Mammary epithelial cell (primary cell): ENCODE results near the gene TNFAIP8.

Experiments used
- CTCF ChIP-seq, 2 donors: IDR thresholded peaks in 1 of 2; conservative IDR thresholded peaks in 1 of 2; 2 replicates each; pipeline ENCODE4 v1.5.1; 2011 to 2012; ENCODE audit warnings: inconsistent platforms in 2 of 2, low read length in 2 of 2, mild to moderate bottlenecking in 2 of 2, control low read depth in 1 of 2, low read depth in 1 of 2; ENCODE audit not compliant: insufficient read depth in 1 of 2; ENCODE audit errors: extremely low read depth in 1 of 2
- EZH2 ChIP-seq: IDR thresholded peaks from 2 replicates; pipeline ENCODE4 v1.6.1; 2012; ENCODE audit warnings: low read length, inconsistent platforms, borderline replicate concordance

- no peak for TF ChIP-seq EZH2
- TF ChIP-seq CTCF (conservative IDR thresholded peaks at IDR 0.05 in 1 of 2, IDR thresholded peaks at IDR 0.05 in 1 of 2; ENCODE audit: extremely low read depth in 1 of 2, insufficient read depth in 1 of 2, low read depth in 1 of 2, low read length in 2 of 2), result no peak
Observed at GRCh38 chr5:119426057-119426456, 70.2 kb downstream of the TNFAIP8 start.
